H9 (cell line): ENCODE data around the gene NUP133. TPM values are rescaled to one million over a fixed set of nuclear protein-coding genes. Genes with fewer than 3 reads are reported as not detected.

Source experiments
- DNase-seq: peaks from one replicate; pipeline ENCODE4 v3.0.0-alpha.2; 2017
- H2AFZ ChIP-seq: one replicate; pipeline ENCODE4 v1.6.1; 2013; ENCODE audit warnings: mild to moderate bottlenecking, low read length, control low read depth, moderate library complexity
- H2AK5ac ChIP-seq: 2 replicates; pipeline ENCODE4 v1.6.1; 2013; ENCODE audit warnings: low read length, control low read depth, mixed read lengths; ENCODE audit not compliant: insufficient read length
- H2BK120ac ChIP-seq: one replicate; pipeline ENCODE4 v1.6.1; 2013; ENCODE audit warnings: low read depth, mild to moderate bottlenecking, low read length, control low read depth, inconsistent platforms; ENCODE audit not compliant: poor library complexity, severe bottlenecking
- H2BK12ac ChIP-seq: 2 replicates; pipeline ENCODE4 v1.6.1; 2013; ENCODE audit warnings: low read length, control low read depth, mixed read lengths, low read depth; ENCODE audit not compliant: insufficient read length
- H2BK15ac ChIP-seq: 2 replicates; pipeline ENCODE4 v1.6.1; 2013; ENCODE audit warnings: low read depth, low read length, control low read depth
- H2BK20ac ChIP-seq: one replicate; pipeline ENCODE4 v1.6.1; 2013; ENCODE audit warnings: low read depth, mild to moderate bottlenecking, low read length, control low read depth, inconsistent platforms; ENCODE audit not compliant: poor library complexity, severe bottlenecking
- H2BK5ac ChIP-seq: 2 replicates; pipeline ENCODE4 v1.6.1; 2013; ENCODE audit warnings: low read length, control low read depth, mixed read lengths; ENCODE audit not compliant: insufficient read length
- H3K14ac ChIP-seq: 2 replicates; pipeline ENCODE4 v1.6.1; 2013; ENCODE audit warnings: low read length, control low read depth; ENCODE audit not compliant: insufficient read depth
- H3K18ac ChIP-seq: 2 replicates; pipeline ENCODE4 v1.6.1; 2013; ENCODE audit warnings: low read depth, mild to moderate bottlenecking, mixed read lengths, low read length, control low read depth; ENCODE audit not compliant: insufficient read length
- H3K23ac ChIP-seq: 2 replicates; pipeline ENCODE4 v1.6.1; 2013; ENCODE audit warnings: low read length, control low read depth, mixed read lengths, low read depth; ENCODE audit not compliant: insufficient read length
- H3K23me2 ChIP-seq: 2 replicates; pipeline ENCODE4 v1.6.1; 2013; ENCODE audit warnings: low read depth, mild to moderate bottlenecking, mixed read lengths, low read length, control low read depth; ENCODE audit not compliant: insufficient read length, poor library complexity, severe bottlenecking
- H3K27ac ChIP-seq: 2 replicates; pipeline ENCODE4 v1.5.1; 2013; ENCODE audit warnings: low read length, control low read depth, mixed read lengths, low read depth; ENCODE audit not compliant: insufficient read length
- H3K27me3 ChIP-seq: 2 replicates; pipeline ENCODE4 v1.6.1; 2013; ENCODE audit warnings: low read length, control low read depth, inconsistent platforms; ENCODE audit not compliant: insufficient read depth
- H3K4ac ChIP-seq: 2 replicates; pipeline ENCODE4 v1.6.1; 2013; ENCODE audit warnings: low read depth, mild to moderate bottlenecking, control low read depth, inconsistent platforms, low read length, moderate library complexity
- H3K4me1 ChIP-seq: 2 replicates; pipeline ENCODE4 v1.6.1; 2013; ENCODE audit warnings: low read length, control low read depth, inconsistent platforms; ENCODE audit not compliant: insufficient read depth
- H3K4me2 ChIP-seq: 2 replicates; pipeline ENCODE4 v1.6.1; 2013; ENCODE audit warnings: low read length, control low read depth, mixed read lengths; ENCODE audit not compliant: insufficient read length, insufficient read depth
- H3K56ac ChIP-seq: 2 replicates; pipeline ENCODE4 v1.6.1; 2013; ENCODE audit warnings: low read depth, mild to moderate bottlenecking, mixed read lengths, low read length, control low read depth; ENCODE audit not compliant: insufficient read length
- H3K79me1 ChIP-seq: 2 replicates; pipeline ENCODE4 v1.6.1; 2013; ENCODE audit warnings: low read depth, mild to moderate bottlenecking, moderate library complexity, low read length, control low read depth, inconsistent platforms; ENCODE audit not compliant: insufficient read depth, poor library complexity, severe bottlenecking
- H3K79me2 ChIP-seq: 2 replicates; pipeline ENCODE4 v1.6.1; 2013; ENCODE audit warnings: low read length, control low read depth, inconsistent platforms; ENCODE audit not compliant: insufficient read depth
- H3K9ac ChIP-seq: 2 replicates; pipeline ENCODE4 v1.6.1; 2013; ENCODE audit warnings: low read length, control low read depth, mixed read lengths; ENCODE audit not compliant: insufficient read length; ENCODE audit errors: extremely low read depth
- H3K9me3 ChIP-seq: one replicate; pipeline ENCODE4 v1.6.1; 2013; ENCODE audit warnings: low read depth, low read length, inconsistent platforms; ENCODE audit not compliant: control insufficient read depth
- H3T11ph ChIP-seq: one replicate; pipeline ENCODE4 v1.6.1; 2013; ENCODE audit warnings: mild to moderate bottlenecking, low read length, control low read depth, inconsistent platforms
- H4K20me1 ChIP-seq: one replicate; pipeline ENCODE4 v1.6.1; 2013; ENCODE audit not compliant: control insufficient read depth, insufficient read length, insufficient read depth
- H4K5ac ChIP-seq: 2 replicates; pipeline ENCODE4 v1.6.1; 2013; ENCODE audit warnings: low read depth, mild to moderate bottlenecking, mixed read lengths, low read length, control low read depth; ENCODE audit not compliant: insufficient read length
- H4K8ac ChIP-seq: replicated peaks from 2 replicates; pipeline ENCODE4 v1.6.1; 2013; ENCODE audit warnings: low read length, control low read depth, mixed read lengths, low read depth; ENCODE audit not compliant: insufficient read length
- H4K91ac ChIP-seq: 2 replicates; pipeline ENCODE4 v1.6.1; 2013; ENCODE audit warnings: low read depth, mild to moderate bottlenecking, moderate library complexity, mixed read lengths, low read length, control low read depth; ENCODE audit not compliant: insufficient read length
- H3K27ac Mint-ChIP-seq, 3 experiments: 2 replicates in 2 of 3; 3 replicates in 1 of 3; pipeline ENCODE4 v1.8.0; 2020 to 2021; ENCODE audit warnings: mixed read lengths in 3 of 3, mild to moderate bottlenecking in 1 of 3, moderate library complexity in 1 of 3
- H3K27me3 Mint-ChIP-seq: 2 replicates; pipeline ENCODE4 v1.8.0; 2021; ENCODE audit warnings: low read depth, mild to moderate bottlenecking, moderate library complexity, mixed read lengths
- H3K36me3 Mint-ChIP-seq, 3 experiments: 2 replicates in 2 of 3; 3 replicates in 1 of 3; pipeline ENCODE4 v1.8.0; 2020 to 2021; ENCODE audit warnings: low read depth in 3 of 3, mixed read lengths in 3 of 3; ENCODE audit not compliant: insufficient read depth in 1 of 3
- H3K4me1 Mint-ChIP-seq, 2 experiments: 2 replicates each; pipeline ENCODE4 v1.8.0; 2020; ENCODE audit warnings: mixed read lengths in 2 of 2
- H3K4me3 Mint-ChIP-seq, 2 experiments: 2 replicates in 1 of 2; 3 replicates in 1 of 2; pipeline ENCODE4 v1.8.0; 2020 to 2021; ENCODE audit warnings: mild to moderate bottlenecking in 2 of 2, mixed read lengths in 2 of 2, moderate library complexity in 1 of 2
- H3K9me3 Mint-ChIP-seq, 2 experiments: 2 replicates in 1 of 2; 3 replicates in 1 of 2; pipeline ENCODE4 v1.8.0; 2020; ENCODE audit warnings: mild to moderate bottlenecking in 2 of 2, mixed read lengths in 2 of 2, moderate library complexity in 1 of 2
- CTCF ChIP-seq: fragments of 200-600 bp; sonication (generic); conservative IDR thresholded peaks from 3 replicates; pipeline ENCODE4 v1.8.0; 2021; ENCODE audit warnings: antibody characterized with exemption, mild to moderate bottlenecking
- WGBS: extraction: QIAGEN DNeasy Blood & Tissue Kit; methylation state at CpG from one replicate; pipeline ENCODE4 v1.1.7; 2013; ENCODE audit warnings: missing lambda C conversion rate, low lambda C conversion rate, mixed read lengths; ENCODE audit not compliant: insufficient read length; ENCODE audit errors: extremely low coverage; 5-methylcytosine and 5-hydroxymethylcytosine counted together
- total RNA-seq: library from RNA; stranded (reverse); gene quantifications from 2 replicates; pipeline ENCODE4 v1.2.1, GENCODE V29; 2021

The NUP133 gene
- total RNA-seq, 1 experiment from 2014 or later: 71.3 TPM

- Histone ChIP-seq H3K4me2 (no peak overlapping the region), H2AFZ (no peak overlapping the region), H3T11ph (no peak overlapping the region), H3K23me2 (no peaks in the 10 kb centered on the region), H3K79me1 (peaks cover 2% of the 10 kb centered on the region), H3K9me3 (no peaks in the 10 kb centered on the region), H4K20me1 (no peaks in the 10 kb centered on the region), H3K79me2 (no peaks in the 10 kb centered on the region), H3K27ac (no peak overlapping the region), H2BK20ac (no peak overlapping the region), H3K9ac (no peak overlapping the region), H2AK5ac (no peak overlapping the region), H2BK12ac (no peak overlapping the region), H3K14ac (no peak overlapping the region), H2BK5ac (no peak overlapping the region), H2BK15ac (no peak overlapping the region), H2BK120ac (no peak overlapping the region), H3K56ac (no peak overlapping the region), H4K91ac (no peak overlapping the region), H3K18ac (no peak overlapping the region), H4K5ac (no peak overlapping the region), H3K23ac (no peak overlapping the region), H3K4me1 (no peaks in the 10 kb centered on the region), H3K27me3 (no peaks in the 10 kb centered on the region), H4K8ac (no peak overlapping the region), H3K4ac (no peak overlapping the region)
- WGBS: no CpG with 5 or more reads among the region's 7 CpGs
- Mint-ChIP-seq H3K27me3 (no peaks in the 10 kb centered on the region), H3K27ac (no peak overlapping the region; a peak in 1 of 7 replicates), H3K36me3 (peaks cover 22 to 76% (median 61%) of the 10 kb centered on the region in 3 experiments; a peak in 6 of 7 replicates), H3K4me1 (0 out of 4 replicates have a peak, but pooled peaks cover 0 to 3% of the 10 kb centered on the region in 2 experiments), H3K4me3 (no peak overlapping the region), H3K9me3 (no peaks in the 10 kb centered on the region)
- TF ChIP-seq CTCF: no peak
- no peak for DNase-seq
Observed at GRCh38 chr1:229480495-229480894, 27.6 kb downstream of the NUP133 start.
